NCI-H82 (cell line): ENCODE results near the gene ZNF8.

Source experiments
- DNase-seq: peaks from one replicate; lab custom pipeline; 2025; lab: John Stamatoyannopoulos, UW

The ZNF8 gene

DNA sequence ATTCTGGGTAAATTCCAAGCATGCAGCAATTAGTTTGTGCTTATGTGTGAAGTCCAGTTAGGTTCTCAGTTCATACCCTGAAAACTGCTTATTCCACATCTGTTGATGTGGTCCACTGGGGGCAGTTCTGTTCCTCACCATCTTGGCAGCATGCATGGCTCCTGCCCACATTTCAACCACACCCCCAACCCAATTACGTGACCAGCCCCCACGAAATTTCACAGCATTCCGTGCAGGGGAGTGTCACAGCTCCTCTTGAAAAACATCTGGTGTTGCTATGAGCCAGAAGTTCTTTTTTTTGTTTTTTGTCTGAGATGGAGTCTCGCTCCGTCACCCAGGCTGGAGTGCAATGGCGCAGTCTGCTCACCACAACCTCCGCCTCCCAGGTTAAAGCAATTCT is 17.3 kb downstream of the ZNF8 start:
- DNase-seq: no peak

DNA sequence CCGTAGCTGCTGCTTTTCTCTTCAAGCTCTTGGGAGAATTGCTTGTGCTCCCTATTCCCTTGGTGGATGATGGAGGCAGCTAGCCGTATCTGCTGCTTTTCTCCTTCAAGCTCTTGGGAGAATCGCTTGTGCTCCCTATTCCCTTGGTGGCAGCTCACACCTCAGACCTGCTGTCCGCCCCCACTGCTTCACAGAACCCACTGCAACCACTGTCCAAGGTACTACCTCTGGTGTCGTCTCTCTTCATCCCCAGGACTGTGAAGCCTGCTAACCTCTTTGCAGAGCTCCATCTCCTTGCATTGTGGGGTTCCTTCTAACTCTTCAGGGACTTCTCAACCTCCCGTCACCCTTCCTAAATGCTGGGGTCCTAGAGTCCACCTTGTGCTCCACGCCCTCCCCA is 21.9 kb downstream of the ZNF8 start:
- DNase-seq: no peak

DNA sequence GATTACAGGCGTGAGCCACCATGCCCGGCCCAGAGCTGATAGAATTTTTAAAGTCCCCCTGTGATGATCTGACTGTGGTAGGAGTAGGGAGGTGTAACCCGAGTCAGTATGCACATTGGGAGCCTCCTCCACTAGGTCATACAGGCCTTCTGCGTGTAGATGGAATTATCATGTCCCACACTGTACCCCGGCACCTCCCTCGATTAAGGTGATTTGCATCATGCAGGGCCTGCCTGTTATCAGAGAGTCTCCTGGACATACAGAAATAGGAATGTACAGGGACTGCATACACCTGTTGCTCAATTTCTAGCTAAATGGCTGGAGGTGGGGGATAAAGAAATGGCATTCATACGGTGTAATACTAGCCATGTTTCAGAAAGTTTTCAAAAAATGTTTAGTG is 25.5 kb downstream of the ZNF8 start:
- no peak for DNase-seq

DNA sequence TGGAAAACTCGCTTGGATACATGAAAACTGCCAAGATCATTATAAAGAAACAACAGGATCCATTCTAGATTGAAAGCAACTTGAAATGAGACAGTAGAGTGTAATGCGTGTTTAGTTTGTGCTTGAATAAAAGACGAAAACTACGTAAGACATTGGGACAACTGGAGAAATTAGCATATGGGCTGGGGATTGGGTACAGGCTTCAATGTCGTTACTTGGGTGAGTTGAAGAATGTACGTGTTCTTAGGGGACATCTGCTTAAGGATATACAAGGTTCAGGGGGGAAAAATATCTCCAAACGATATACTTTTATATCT is 26.0 kb downstream of the ZNF8 start:
- DNase-seq: peak; percentile 71

DNA sequence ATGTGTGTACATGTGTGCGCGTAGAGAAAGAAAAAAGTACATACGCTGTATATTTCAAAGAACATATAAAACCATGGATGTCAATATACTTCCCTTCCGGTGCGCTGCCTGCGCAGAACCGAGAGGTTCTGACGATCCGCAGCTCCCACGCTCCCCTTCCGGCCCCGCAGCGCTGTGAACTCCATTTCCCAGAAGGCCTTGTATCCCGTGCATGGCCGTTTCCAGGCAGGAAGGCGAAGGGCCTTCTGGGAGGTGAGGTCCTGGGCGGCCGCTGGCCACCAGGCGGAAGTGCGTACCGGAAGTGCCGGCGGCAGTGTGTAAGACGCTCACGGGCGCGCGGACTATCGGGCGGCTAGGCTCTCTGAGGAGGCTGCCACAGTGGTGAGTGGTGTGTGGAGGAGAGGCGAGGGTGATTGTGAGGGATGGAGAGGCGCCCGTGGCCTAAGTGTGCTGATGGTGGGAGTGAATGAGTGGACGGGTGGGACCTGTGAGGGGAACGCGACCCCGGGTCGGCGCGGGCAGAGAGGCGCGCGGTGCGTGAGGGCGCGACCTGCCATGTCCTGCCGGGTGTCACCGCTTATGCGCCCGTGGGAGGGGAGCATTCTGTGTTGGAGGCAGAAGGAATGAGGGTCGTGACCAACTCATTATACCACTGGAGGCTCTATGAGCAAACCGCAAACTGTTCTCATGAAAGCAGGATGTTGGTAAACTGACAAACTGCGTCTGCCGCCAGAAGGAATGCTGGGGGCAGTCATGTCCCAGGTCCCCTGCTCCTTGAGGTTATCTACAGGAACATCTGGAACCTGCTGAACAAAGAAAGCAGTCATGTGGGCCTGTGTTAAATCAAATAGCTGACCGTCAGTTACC is 26.5 kb downstream of the ZNF8 start, which contains the start of gene ERVK3-1:
ERVK3-1 (plus strand) TSS at position 313 of the 867 bp plus-strand sequence. CDS start 6,792 bp downstream, outside the sequence.
- peak; percentile 99 for DNase-seq

DNA sequence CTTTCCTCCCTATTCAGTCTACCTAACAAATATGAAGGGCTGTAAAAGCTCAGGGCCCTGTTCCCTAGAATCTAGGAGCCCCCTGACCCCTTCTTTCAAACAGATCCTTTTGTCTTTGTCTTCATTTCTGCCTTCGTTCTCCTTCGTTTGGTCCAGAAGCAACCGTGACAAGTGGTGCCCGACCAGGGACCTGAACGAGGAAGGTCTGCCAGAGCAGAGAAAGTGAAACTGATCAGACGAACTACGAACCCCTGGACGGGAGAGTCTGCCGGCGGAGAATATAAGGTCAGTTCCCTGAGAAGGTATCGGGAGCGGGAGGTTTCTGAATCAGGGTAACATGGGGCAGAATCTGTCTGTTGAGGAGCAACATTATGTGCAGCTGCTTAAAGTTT is 27.2 kb downstream of the ZNF8 start:
- DNase-seq: no peak

DNA sequence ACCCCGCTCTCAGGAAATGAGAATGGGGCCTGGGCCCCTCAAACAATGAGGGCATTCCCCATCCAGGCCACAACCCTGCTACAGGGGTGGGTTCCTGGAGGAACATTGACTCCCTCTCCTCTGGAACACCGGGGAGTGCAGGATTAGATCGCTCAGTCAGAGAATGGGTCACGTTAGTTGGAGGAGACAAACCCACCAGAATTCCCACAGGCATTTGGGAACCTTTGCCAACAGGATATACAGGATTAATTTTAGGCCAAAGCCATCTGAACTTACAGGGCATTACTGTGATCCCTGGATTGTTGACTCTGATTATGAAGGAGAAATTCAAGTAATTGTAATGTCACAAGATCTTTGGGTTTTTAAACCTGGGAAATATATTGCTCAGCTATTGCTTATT is 29.0 kb downstream of the ZNF8 start:
- DNase-seq: no peak

DNA sequence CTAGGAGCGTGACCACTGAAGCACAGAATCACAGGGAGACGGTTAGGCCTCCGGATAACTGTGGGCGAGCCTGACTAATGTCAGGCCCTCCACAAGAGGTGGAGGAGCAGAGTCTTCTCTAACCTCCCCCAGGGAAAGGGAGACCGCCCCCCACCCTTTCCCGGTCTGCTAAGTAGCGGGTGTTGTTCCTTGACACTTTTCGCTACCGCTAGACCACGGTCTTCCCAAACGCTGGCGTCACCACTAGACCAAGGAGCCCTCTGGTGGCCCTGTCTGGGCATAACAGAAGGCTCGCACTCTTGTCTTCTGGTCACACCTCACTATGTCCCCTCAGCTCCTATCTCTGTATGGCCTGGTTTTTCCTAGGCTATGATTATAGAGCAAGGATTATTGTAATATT is 31.9 kb downstream of the ZNF8 start:
- peak; percentile 26 for DNase-seq

DNA sequence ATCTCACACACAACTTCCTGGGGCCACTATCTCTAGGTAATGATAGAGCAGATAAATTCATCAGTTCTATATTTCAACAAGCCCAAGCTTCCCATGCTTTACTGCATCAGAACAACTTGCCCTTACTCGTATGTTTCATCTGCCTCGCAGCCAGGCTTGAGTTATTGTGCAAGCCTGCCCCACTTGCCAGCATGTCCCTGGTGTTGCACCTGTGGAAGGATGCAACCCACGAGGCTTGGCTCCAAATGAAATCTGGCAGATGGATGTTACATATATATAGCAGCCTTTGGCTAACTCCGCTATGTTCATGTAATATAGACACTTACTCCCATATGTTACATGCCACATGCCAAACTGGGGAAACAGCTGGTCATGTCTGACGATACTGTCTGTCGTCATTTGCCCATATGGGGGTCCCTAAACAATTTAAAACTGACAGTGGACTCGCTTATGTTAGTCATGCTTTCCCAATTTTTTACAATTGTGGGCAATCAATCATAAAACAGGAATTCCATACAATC is 32.6 kb downstream of the ZNF8 start:
- DNase-seq: no peak

DNA sequence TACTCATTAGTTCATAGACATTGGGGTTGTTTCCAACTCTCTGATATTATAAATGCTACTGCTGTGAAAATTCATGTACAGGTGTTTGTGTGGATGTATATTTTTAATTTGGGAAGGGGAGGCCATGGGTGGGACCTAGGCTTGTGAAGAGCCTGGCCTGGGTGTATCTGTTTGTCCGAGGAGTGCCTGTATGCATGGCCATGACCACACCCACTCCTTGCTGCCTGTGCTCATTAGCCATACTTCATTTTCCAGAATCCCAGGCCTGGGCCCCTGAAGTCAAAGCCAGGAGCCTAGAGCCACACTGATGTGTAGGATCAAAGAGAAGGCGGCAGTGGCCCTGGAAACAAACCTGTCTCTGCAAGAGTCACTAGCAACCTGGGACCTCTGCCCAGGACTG is 36.8 kb downstream of the ZNF8 start:
- DNase-seq: no peak

DNA sequence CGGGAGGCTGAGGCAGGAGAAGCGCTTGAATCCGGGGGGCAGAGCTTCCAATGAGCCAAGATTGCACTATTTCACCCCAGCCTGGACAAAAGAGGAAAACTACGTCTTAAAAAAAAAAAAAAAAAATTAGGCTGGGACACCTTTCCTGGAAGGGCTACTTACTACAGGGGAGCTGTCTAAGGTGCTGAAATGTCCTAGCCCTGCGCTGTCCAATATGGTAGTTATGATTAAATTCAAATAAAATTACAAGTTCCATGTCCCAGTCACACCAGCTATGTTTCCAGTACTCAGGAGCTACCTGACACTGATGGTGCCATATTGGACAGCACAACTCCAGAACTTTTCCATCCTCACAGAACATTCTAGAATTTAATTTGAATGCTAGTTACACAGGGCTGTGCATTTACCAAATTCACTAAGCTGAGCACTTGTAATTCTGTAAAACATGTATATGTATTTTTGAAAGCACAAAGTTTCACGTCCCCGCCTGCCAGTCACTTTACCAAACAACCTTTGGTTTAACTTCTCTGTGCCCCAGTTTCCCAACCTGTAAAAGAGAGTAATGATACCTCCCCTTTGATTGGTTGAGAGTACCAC is 38.8 kb downstream of the ZNF8 start:
- DNase-seq: no peak

DNA sequence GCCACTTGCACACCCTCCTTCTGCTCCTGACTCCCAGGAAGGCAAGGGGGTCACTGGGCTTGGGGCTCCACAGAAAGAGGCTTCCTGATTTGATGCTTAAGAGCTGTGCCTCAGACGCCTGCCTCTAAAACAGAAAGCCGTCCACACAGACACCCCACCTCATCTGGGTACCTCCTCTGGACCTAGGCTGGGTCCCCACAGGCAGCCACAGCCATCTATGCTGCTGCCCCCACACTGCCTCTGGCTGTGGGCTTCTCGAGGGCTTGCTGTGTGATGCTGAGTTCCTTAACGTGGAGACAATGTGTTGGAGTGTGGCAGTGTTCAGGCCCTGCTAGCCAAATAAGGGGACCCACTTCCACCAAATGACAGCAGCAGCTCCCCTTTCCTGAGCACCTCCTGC is 39.5 kb downstream of the ZNF8 start:
- no peak for DNase-seq

DNA sequence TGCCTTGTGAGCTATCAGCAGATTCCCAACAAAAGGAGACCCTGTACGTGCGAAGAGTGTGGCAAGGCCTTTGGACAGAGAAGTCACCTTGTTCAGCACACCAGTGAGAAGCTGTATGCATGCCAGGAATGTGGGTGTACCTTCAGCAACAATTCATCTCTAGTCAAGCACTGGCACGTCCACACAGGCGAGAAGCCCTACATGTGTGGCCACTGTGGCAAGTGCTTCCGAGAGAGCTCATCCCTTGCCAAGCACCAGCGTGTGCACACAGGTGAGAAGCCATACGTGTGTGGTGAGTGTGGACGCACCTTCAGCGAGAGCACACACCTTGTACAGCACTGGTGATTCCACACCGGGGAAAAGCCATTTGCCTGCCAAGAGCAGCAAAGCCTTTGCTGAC is 40.5 kb downstream of the ZNF8 start:
- no peak for DNase-seq

DNA sequence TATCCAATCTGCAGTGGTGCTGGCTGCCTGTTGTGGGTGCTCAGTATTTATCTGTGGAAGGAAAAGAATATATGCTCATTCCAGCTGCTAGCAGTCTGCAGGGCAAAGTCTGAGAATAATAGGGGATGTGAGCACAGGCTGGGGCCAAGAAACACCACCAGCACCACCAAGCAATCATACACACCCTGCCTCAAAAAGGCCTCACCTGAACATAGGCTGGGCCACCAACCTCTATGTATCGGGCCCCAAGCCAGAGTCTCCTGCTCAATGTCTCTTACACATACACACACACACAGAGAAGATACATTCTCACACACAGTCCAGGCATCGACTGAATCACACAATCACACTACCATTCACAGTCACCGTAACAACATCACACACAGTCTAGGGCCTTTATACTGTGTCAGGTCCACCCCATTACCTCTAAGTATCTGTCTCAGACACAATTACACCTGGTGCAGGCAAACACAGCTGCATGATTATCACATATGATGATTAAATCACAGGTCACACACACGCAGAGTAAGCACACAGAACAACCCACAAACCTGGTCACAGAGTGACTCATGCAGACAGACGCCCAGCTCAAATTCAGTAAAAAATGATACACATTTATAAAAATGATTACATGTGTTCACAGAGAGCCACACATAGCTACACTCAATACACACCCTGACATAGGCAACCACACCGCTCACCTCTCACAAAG is 46.7 kb downstream of the ZNF8 start:
- no peak for DNase-seq

DNA sequence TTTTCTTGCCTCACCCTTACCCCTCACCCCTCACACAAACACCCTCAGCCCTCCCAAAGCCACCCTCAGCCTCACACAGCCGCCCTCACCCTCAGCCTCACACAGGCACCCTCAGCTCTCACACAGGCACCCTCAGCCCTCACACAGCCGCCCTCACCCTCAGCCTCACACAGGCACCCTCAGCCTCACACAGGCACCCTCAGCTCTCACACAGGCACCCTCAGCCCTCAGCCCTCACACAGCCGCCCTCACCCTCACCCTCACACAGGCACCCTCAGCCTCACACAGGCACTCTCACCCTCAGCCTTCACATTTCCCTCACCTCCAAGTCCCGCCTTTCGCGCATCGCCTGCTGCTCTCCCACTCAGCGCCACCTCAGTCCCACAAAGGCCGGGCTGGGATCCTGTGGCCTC is 47.8 kb downstream of the ZNF8 start:
- DNase-seq: peak; percentile 49

DNA sequence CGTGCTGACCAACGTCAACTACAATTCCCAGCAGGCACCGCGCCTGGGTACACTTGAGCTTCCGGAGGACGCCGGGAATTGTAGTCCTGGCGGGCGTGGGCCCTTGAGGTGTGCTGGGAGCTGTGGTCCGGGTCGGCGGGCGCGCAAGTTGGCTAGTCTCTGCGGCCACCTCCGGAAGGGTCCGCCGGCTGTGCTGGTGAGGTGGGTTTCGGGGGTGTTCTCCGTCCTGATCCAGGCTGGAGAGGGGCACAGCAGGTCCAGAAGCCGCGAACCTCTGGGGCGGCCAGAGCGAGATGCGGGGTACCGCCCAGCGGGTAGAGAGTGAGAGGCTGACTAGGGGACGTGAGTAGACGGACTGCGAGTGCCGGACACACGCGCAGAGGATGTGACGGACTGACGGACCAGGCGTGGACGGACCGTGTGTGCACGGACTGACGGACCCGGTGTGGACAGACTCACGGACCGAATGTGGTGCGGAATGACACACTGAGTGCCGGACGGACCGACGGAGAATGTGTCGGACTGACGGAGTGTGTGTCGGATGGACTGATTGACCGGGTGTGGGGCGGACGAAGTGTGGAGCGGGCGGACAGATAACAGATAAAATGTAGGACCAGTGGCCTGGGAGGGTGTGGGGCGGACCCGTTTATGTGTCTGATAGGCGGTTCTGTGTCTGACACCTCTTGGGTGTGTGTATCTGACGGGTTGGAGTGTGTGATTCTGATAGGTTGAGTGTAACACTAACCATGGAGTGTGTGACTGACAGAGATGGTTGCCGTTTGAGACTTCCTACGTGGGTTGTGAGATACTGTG is 48.4 kb downstream of the ZNF8 start, which contains the start of gene ZSCAN22:
ZSCAN22 (plus strand) TSS at position 81 of the 813 bp plus-strand sequence. CDS start 7,809 bp downstream, outside the sequence.
- peak; percentile 98 for DNase-seq

DNA sequence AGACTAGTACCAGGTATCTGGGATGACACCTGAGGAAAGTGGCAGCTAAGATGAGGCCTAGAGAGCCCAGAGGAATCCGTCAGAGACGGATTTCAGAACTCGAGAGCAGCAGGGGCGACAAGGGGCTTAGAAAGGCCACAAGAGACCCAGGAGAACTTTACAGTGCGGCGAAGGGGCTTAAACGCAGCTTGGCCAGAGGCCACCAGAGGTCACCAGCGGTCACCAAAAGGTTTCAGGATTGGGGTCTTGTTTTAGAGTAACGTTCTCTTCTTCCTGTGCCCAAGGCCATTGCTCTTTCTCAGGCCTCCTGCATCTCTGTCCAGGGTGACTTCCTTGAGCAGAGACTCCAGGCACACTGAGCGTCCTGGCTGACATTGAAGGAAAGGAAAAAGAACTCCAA is 50.2 kb downstream of the ZNF8 start:
- DNase-seq: peak; percentile 54

DNA sequence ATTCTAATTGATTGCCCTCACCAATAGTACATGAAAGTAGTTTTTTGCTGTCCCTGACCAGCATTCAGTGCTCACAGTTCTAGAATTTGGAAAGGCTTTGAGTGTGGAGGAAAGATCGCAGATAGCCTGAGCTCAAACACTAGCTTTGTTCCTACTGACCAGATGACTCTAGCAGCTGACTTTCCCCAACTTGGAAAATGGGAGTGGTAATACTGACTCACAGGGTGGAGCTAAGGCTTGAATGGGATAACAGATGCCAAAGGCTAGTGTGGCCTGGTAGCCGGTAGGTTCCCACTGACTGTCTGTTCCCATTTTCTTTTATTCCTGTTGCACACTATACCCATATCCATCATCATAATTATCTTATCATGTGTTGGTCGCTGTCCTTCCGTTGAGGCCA is 51.7 kb downstream of the ZNF8 start:
- DNase-seq: peak; percentile 8

DNA sequence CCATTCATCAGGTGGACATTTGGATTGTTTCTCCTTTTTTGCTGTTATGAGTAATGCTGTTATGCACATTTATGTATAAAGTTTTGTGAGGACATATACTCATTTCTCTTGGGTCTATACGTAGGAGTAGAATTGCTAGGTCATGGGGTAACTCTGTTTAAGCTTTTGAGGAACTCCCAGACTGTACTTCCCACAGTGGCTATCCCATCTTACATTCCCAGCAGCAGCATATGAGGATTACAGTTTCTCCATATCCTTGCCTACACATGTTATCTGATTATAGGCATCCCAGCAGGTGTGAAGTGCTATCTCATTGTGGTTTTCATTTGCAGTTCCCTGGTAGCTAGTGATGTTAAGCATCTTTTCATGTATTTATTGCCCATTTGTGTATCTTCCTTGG is 53.9 kb downstream of the ZNF8 start:
- peak; percentile 16 for DNase-seq

DNA sequence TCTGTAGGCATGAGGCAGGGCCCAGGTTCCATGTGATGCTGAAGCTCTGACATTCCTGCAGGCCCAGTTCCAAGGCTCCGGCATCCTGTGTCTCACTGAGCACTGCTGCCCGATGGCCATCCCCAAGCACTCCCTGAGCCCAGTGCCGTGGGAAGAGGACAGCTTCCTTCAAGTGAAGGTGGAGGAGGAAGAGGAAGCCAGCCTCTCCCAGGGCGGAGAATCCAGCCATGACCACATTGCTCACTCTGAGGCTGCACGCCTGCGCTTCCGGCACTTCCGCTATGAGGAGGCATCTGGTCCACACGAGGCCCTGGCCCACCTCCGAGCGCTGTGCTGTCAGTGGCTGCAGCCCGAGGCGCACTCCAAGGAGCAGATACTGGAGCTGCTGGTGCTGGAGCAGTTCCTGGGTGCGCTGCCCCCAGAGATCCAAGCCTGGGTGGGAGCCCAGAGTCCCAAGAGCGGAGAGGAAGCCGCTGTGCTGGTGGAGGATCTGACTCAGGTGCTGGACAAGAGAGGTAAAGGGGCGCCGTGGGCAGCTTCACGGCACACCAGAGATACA is 56.0 kb downstream of the ZNF8 start:
- no peak for DNase-seq

DNA sequence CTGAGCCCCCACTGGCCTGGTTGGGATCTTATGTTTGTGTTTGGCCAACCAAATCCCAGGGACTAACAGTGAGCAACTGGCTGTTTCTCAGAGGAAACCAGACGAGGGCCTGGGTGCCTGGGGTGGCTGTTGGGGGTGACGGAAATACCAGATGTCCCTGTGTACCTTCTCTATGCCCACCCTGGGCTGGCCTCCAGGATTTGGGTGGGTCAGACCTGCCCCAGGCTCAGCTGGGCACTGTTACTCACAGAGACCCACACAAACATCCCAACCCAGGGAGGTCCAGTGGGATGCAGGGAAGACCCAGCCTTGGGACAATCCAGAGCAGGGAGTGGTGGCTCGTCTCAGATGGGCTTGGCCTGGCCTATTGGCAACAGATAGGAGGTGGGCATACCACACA is 56.9 kb downstream of the ZNF8 start:
- DNase-seq: no peak

DNA sequence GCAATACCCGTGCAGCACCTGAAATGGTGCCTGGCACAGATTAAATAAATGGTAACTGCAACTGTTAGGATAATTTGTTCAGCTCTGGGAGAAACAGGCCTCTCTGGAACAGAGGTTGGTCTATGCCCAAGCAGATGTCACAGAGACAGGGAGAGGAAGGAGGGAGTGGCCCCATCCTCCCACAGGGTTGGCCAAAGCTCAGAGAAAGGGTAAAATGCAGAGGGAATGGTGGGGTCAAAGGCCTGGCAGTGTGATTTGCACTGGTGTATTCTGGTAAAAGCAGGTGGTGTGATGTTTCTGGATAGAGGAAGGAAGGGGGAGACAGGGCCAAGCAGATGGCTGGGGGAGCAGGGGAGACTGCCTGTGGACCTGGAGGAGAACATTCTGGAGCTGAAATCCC is 57.5 kb downstream of the ZNF8 start:
- no peak for DNase-seq
